Lower leg skin (tissue), 3 donors: Measurements from ENCODE around the gene KSR2.

Experiments
- CTCF ChIP-seq, 3 donors: fragments of 450-650 bp; IDR thresholded peaks; one replicate each; pipeline ENCODE4 v1.5.1; 2016; ENCODE audit warnings: antibody characterized with exemption in 3 of 3, mild to moderate bottlenecking in 3 of 3, moderate library complexity in 2 of 3
- POLR2A ChIP-seq, 2 donors: fragments of 450-650 bp; IDR thresholded peaks; one replicate each; pipeline ENCODE4 v1.6.1; 2016 to 2017; ENCODE audit warnings: antibody characterized with exemption in 2 of 2, mild to moderate bottlenecking in 1 of 2, moderate library complexity in 1 of 2

- TF ChIP-seq CTCF (IDR thresholded peaks at IDR 0.05): no peak
- no peak for TF ChIP-seq POLR2A (IDR thresholded peaks at IDR 0.05)
Measured at GRCh38 chr12:117972301-117972700, 3.5 kb upstream of the KSR2 start.
